NK-92 treated with Interleukin-12 subunit alpha and Interleukin-12 subunit beta, amount 100 ng/mL, for 24 hours (cell line): Measurements from ENCODE around the gene SEMA5A.
"Not testable (repeated sequence)": the region's sequence is repeated elsewhere in the genome, so short reads cannot be mapped to it uniquely, and the experiment has no call there.

Source experiments
- DNase-seq: peaks from one replicate; lab custom pipeline; 2025; lab: John Stamatoyannopoulos, UW

Gene SEMA5A

GRCh38 chr5:9358961-9359685 is 186.8 kb downstream of the SEMA5A start:
- DNase-seq: no peak

DNA sequence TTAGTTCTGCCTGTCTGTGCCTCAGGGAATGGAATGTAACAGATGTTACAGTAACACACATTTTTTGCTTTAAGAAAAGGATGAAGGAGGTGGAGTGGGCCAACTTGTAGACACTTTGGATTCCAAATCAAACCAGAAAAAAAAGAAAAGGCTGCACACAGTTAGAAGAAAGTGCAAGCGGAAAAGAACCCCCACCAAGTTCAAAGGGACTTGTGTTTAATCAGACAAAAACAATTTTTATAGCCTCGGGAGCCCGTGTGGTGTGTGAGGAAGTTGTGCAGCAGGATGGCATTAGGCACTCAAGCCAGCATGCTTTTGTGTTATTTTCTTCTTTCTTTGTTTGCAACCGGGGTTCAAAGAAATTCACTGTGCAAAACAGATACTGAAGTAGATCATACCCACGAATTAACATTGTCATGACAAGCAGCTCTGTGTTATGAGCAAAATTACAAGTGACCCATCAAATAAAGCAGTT is 189.5 kb downstream of the SEMA5A start:
- no peak for DNase-seq

DNA sequence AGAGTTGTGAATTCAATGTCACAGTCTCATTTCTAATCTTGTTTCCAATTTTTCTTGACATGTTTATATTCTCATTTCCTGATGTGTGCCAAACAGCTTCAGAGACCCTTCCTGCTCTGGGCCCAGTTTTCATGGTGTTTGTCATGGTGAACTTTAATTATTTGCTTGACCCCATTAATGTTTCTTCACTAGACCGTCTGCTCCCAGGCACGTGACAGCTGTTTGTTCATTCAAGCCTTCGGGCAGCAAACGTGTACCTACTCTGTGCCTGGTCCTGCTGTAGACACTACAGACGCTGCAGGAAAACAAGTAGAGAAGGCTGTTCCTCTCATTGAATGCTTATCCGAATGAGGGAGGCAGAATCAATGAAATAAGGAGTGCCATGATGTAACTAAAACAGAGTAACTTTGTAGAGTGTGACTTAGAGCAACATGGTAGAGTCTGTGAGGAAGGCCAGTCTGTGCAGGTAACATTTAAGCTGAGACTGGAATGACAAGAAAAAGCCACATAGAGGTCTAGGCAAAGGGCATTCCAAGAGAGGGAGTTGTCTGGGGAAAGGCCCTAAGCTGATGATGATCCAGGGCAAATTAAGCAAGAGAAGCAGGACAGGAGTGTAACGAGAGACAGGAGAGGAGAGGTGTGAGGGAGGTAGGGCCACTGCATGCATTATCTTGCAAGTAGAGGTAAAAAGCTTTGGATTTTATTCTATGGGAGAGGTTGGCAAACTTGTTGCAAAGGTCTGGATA is 191.4 kb downstream of the SEMA5A start:
- DNase-seq: no peak

- DNase-seq: not testable (repeated sequence)
Measured at GRCh38 chr5:9353048-9353447, 192.8 kb downstream of the SEMA5A start.

GRCh38 chr5:9351546-9351945 is 194.3 kb downstream of the SEMA5A start:
- DNase-seq: no peak

DNA sequence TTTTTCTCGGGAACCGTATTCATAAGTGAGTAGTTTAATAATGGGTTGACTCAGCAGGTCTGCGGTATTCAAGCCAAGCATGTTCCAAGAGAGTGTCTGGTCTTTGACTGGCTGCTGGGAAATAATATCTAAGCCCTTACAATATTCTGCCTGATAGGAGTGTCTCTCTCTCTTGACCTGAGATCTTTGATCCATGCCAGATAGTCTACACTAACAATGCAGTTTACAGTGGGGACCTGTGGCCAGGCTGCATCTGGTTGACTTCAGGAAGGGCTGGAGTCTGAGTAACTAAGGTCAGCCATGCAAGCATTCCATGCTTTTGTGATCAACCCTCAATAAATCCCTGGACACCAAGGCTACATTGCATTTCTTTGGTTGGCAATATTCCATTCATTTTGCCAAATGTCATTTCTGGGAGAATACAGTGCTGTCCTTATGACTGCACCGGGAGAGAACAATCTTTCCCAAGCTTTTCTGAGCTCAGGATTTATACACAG is 195.5 kb downstream of the SEMA5A start:
- no peak for DNase-seq

GRCh38 chr5:9348401-9348996 is 197.4 kb downstream of the SEMA5A start:
- no peak for DNase-seq

DNA sequence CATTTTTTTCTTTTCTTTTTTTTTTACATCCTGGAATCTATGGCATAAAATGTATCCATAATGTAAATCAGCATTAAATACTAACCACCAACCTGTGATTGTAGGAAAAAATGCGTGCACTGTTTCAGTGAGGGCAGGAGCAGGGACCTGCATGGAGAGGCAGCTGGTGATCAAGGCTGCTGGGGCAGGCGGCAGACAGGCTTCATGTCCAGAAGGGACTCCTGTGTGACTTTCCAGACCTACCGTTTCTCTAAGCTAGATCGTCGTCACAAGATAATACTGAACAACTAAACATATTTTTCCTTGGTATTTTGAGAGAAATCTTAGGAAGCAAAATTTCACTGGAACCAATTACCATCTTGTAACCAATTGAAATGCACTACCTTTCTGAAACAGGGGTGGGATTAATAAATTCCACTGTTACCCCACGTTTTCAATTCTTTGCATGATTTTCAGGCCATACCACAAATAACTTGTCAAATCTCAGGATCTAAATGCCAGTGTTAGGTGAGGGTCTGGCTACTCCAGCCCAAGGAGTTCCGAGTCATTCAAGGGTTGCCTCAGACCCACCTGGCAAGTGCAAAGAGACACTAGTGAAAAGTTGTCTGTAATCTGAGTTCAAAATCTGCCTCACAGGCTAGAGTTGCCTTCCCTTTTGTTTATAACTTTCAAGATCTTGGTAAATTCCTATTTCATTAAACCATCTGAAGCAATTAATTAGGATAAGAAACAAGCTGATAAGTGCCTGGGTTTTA is 198.2 kb downstream of the SEMA5A start:
- no peak for DNase-seq

GRCh38 chr5:9347032-9347431 is 198.8 kb downstream of the SEMA5A start:
- no peak for DNase-seq

GRCh38 chr5:9344751-9345240 is 201.1 kb downstream of the SEMA5A start:
- no peak for DNase-seq

GRCh38 chr5:9343146-9343850 is 202.6 kb downstream of the SEMA5A start:
- no peak for DNase-seq

- DNase-seq: no peak
Measured at GRCh38 chr5:9342161-9342787, 203.6 kb downstream of the SEMA5A start.

DNA sequence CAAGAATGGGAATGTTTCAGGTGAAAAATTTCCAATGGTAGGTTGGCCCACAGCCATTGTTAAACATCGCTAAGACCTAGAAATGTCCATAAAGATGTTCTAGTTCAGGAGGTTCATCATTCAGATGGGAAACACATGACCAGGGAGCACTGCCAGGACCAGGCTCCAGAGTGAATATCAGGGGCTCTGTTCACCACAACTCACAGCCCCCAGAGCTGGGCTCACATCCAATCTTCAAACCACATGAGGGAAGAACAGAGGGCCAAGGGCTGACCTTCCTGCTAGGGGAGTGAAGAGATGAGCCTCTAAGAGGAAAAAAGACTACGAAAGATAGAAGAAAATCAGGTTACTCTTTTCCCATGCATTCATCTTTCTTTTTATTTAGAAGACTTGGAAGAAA is 205.8 kb downstream of the SEMA5A start:
- no peak for DNase-seq

- DNase-seq: no peak
Measured at GRCh38 chr5:9339206-9339818, 206.6 kb downstream of the SEMA5A start.

- DNase-seq: no peak
Measured at GRCh38 chr5:9338796-9339195, 207.1 kb downstream of the SEMA5A start.

- no peak for DNase-seq
Measured at GRCh38 chr5:9337928-9338595, 207.8 kb downstream of the SEMA5A start.

DNA sequence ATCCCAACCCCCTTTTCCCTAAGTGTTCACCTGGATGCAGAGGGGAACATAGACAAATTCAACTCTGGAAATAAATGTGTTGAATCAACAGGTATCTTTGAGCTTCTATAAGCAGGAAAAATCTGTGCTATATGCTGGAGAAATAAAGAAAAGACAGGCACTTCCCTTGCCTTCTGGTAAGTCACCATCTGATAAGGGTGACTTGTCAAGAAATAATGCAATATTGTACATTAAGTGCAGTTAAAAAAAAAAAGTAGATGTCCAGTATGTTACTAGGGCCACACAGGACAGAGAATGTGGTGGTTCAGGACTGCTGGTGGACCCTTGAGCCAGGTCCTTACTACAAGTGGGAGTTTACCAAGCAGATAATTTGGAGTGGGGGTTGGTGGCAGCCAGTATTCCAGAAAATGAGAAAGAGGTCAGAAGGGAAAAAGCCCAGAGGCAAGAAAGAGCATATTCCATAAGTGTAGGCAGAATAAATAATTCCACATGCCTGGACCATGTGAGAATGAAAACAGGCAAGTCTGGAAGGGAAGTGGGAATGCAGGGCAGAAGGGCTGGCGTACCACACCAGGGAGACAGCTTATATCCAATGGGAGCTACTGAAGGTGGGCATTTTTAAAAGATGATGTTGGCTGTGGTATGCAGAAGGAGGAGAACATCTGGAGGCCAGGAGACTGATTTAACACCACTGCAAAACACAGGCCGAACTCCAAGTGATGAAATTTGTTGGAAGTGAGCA is 209.9 kb downstream of the SEMA5A start:
- no peak for DNase-seq

DNA sequence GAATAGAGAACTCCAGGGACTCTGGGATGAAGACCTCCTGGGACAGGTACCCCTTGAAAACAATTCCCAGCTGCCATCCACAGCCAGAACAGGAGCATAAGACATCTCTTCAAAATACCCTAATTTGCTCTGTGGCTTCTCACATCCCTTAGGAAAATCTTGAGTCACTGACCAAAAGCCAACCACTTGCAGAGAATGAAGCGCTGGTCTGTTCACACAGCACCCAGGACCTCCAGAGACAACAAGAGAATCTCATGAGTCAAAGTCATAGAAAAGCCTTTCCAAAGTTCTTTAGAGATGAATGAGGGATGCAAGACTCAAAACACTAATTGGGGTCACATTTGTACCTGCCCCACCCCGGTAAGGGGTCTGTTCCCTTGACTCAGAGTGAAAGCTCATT is 210.6 kb downstream of the SEMA5A start:
- DNase-seq: no peak

- DNase-seq: no peak
Measured at GRCh38 chr5:9332026-9332425, 213.8 kb downstream of the SEMA5A start.
